Kidney (tissue), 14 donors: ENCODE results near the gene DNAH17. TPM values are rescaled to one million over a fixed set of nuclear protein-coding genes. Genes with fewer than 3 reads are reported as not detected.

Experiments used
- DNase-seq, 5 donors: peaks; one replicate each; pipeline ENCODE4 v3.0.0-alpha.2; 2013 to 2020
- FAIRE-seq: peaks from 2 replicates; lab custom pipeline; 2012; peaks lifted over from hg19 to GRCh38; lab: Jason Lieb, UNC
- H3K27ac ChIP-seq, 2 donors: one replicate each; pipeline ENCODE4 v1.7.0; 2013; ENCODE audit warnings: low read depth in 2 of 2, low read length in 2 of 2, inconsistent platforms in 1 of 2
- H3K27me3 ChIP-seq: one replicate; pipeline ENCODE4 v1.7.1; 2013; ENCODE audit warnings: low read length, inconsistent platforms; ENCODE audit not compliant: control insufficient read depth, insufficient read depth
- H3K36me3 ChIP-seq, 3 donors: one replicate each; pipeline versions ENCODE4 v1.7.0 to v1.7.1; 2013; ENCODE audit warnings: low read length in 3 of 3, control low read depth in 1 of 3, inconsistent platforms in 1 of 3; ENCODE audit not compliant: insufficient read depth in 3 of 3, control insufficient read depth in 2 of 3
- H3K4me1 ChIP-seq, 3 donors: one replicate each; pipeline versions ENCODE4 v1.7.0 to v1.7.1; 2013; ENCODE audit warnings: low read length in 3 of 3, inconsistent platforms in 1 of 3, low read depth in 1 of 3; ENCODE audit not compliant: control insufficient read depth in 2 of 3, insufficient read depth in 2 of 3
- H3K4me3 ChIP-seq, 3 donors: one replicate each; pipeline versions ENCODE4 v1.7.0 to v1.8.1; 2013; ENCODE audit warnings: low read length in 3 of 3, control low read depth in 1 of 3, inconsistent platforms in 1 of 3
- H3K9ac ChIP-seq, 3 donors: one replicate each; pipeline versions ENCODE4 v1.7.0 to v1.7.1; 2013; ENCODE audit warnings: low read length in 3 of 3, control low read depth in 1 of 3, inconsistent platforms in 1 of 3
- H3K9me3 ChIP-seq, 3 donors: one replicate each; pipeline versions ENCODE4 v1.7.0 to v1.7.1; 2013; ENCODE audit warnings: low read length in 3 of 3, control low read depth in 1 of 3, inconsistent platforms in 1 of 3; ENCODE audit not compliant: control insufficient read depth in 2 of 3, insufficient read depth in 1 of 3
- intact Hi-C: fragments of 100-400 bp; cut with DNase I; formaldehyde crosslinking; loops from one replicate; pipeline ENCODE4 v1.11.1; 2022
- polyA plus RNA-seq: library from polyadenylated mRNA; stranded (reverse); fragments of 350-450 nt; fragmentation: Illumina TruSeq; extraction: RNeasy Lipid Tissue Mini Kit (QIAGEN cat#74804); gene quantifications from one replicate; pipeline ENCODE4 v1.2.3, GENCODE V29; 2014; ENCODE audit warnings: low read depth, low replicate concordance; ENCODE audit not compliant: insufficient read depth
- total RNA-seq: library from RNA; stranded (reverse); fragmentation: NEBNext Ultra II Directional; extraction: Animal tissue kit (Norgen Biotek cat#: 25700); gene quantifications from one replicate; pipeline ENCODE4 v1.2.1, GENCODE V29; 2021
- TF ChIP-seq, protein P1 (sequence below): IDR thresholded peaks from 3 replicates; pipeline ENCODE4 v1.5.1; 2012; ENCODE audit warnings: mild to moderate bottlenecking, moderate library complexity, borderline replicate concordance; ENCODE audit not compliant: insufficient read depth; ENCODE audit errors: extremely low read depth
- donor health status: control.
- donor health status: control.
- donor health status: control.
- donor health status: control.
- donor health status: control.
- donor health status: DM: yes; HTN: yes; CAD: no.
- donor health status: Normal renal cell carcinoma (clear cell type).

Gene DNAH17
- total and polyA plus RNA-seq, 2 donors from 2014 or later, result 0.09 to 0.17 TPM

DNA sequence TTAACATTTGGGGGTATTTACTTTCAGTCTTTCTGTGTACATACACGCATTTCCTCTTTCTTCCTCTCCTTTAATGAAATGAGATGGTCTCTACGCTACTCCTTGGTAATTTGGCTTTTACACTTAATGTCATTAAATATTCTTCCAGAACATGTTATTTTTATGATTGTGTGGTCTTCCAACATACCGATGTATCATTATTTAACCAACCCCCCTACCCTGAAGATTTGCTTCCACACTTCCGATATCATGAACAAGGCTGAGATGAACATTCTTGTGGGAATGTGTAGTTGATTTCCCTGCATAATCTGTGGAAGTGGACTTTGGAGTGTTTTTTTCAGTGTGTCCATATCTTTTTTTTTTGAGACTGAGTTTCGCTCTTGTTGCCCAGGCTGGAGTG lies 201.0 kb downstream of the DNAH17 start:
- intact Hi-C loops, result no loop called here
- TF ChIP-seq, protein P1, sequence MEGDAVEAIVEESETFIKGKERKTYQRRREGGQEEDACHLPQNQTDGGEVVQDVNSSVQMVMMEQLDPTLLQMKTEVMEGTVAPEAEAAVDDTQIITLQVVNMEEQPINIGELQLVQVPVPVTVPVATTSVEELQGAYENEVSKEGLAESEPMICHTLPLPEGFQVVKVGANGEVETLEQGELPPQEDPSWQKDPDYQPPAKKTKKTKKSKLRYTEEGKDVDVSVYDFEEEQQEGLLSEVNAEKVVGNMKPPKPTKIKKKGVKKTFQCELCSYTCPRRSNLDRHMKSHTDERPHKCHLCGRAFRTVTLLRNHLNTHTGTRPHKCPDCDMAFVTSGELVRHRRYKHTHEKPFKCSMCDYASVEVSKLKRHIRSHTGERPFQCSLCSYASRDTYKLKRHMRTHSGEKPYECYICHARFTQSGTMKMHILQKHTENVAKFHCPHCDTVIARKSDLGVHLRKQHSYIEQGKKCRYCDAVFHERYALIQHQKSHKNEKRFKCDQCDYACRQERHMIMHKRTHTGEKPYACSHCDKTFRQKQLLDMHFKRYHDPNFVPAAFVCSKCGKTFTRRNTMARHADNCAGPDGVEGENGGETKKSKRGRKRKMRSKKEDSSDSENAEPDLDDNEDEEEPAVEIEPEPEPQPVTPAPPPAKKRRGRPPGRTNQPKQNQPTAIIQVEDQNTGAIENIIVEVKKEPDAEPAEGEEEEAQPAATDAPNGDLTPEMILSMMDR, result no peak
- peaks cover 0 to 11% (median 0%) of the 10 kb centered on the region in 3 donors for H3K36me3 ChIP-seq
- DNase-seq (no peak), FAIRE-seq (no peak)
- peak overlapping the region in 1 of 2 donors; percentile 52 for H3K27ac ChIP-seq
- H3K4me3 ChIP-seq, result no peak overlapping the region
- no peaks in the 10 kb centered on the region for H3K27me3 ChIP-seq
- no peak overlapping the region for H3K9ac ChIP-seq
- peaks cover 0 to 7% (median 6%) of the 10 kb centered on the region in 3 donors for H3K4me1 ChIP-seq
- H3K9me3 ChIP-seq, result no peaks in the 10 kb centered on the region

DNA sequence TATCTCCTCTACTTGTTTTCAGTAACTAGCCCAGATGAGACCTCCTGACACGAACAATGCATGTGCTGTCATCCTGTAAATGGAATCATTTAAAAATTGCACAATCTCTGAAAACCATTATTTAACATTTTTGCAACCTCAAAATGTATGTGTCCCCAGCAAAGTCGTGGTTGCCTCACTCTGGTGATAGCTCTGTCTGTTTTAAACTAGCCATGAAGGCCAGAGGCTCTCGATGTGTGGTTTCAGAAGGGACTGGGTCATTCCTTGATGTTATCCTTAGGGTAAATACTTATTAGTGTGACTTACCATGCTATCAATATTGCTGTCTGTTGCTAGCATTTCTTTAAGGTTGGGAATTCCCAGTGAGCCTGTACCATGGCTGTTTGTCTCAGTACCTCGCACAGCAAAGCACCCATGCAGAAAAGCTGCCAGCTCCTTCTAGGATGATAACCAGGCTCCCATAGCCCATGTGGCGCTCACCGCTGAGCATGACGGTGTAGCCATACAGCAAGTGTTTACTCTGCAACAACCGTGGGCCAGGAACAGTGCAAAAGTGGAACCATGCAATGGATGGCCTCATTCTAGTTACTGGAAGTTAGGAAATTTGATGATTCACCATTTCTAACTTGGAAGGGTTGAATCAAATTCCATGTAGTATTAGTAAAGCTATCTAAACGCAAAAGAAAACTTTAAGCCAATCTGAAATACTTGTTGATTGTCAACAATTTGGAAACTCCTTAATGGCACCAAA lies 201.6 kb downstream of the DNAH17 start:
- TF ChIP-seq, protein P1, result no peak
- DNase-seq, result peak in 1 of 5 donors; percentile 34
- H3K9ac ChIP-seq, result no peak overlapping the region
- H3K27ac ChIP-seq, result peak overlapping the region in 1 of 2 donors; percentile 52
- FAIRE-seq, result no peak
- intact Hi-C loops, result no loop called here
- H3K27me3 ChIP-seq, result no peaks in the 10 kb centered on the region
- peaks cover 0 to 6% (median 0%) of the 10 kb centered on the region in 3 donors for H3K36me3 ChIP-seq
- no peaks in the 10 kb centered on the region for H3K9me3 ChIP-seq
- peaks cover 0 to 7% (median 4%) of the 10 kb centered on the region in 3 donors for H3K4me1 ChIP-seq
- no peak overlapping the region for H3K4me3 ChIP-seq

DNA sequence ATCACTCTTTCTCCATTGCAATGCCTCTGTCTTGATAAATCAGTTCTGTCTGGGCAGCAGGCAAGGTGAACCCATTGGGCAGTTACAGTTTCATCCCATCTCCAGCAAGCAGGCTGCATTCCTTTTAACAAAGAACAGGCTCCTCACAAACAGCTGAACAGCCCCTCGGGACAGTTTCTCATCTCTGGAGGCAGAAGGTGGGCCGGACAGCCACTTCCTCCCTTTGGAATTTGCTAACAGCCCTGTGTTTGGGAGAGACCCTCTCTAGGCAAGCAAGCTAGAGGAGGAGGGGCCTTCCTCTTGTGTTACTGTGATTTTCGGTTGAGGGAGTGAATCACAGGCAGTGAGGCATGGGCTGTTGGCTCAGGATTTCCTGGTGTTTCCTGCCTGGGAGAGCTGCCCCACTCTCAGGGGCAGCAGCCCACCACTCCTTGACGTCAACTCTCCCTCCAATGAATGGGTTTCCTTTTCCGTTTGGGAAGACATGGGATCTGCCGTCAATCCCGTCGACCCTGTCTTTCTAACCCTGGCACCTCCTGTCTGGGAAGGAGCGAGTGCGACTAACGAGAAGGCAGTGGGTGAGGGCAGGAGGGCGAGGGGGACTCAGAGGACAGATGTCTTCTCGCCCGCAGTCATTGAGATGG lies 202.4 kb downstream of the DNAH17 start:
- Histone ChIP-seq H3K4me1 (peaks cover 0 to 7% (median 4%) of the 10 kb centered on the region in 3 donors), H3K9me3 (no peaks in the 10 kb centered on the region), H3K27me3 (no peaks in the 10 kb centered on the region), H3K9ac (no peak overlapping the region), H3K36me3 (no peaks in the 10 kb centered on the region), H3K4me3 (no peak overlapping the region), H3K27ac (peak overlapping the region in 1 of 2 donors; percentile 52)
- intact Hi-C loops, result no loop called here
- TF ChIP-seq, protein P1, result no peak
- DNase-seq, result peak in 3 of 5 donors; percentile 61 to 82 (median 78)
- FAIRE-seq, result no peak
